GM18861 (cell line): ENCODE measurements around the gene GRM4.

Source experiments
- ATAC-seq: cut with Tn5 transposase; IDR thresholded peaks from one replicate; pipeline ENCODE4 v1.9.1; 2021; ENCODE audit not compliant: unreplicated experiment

Gene GRM4

DNA sequence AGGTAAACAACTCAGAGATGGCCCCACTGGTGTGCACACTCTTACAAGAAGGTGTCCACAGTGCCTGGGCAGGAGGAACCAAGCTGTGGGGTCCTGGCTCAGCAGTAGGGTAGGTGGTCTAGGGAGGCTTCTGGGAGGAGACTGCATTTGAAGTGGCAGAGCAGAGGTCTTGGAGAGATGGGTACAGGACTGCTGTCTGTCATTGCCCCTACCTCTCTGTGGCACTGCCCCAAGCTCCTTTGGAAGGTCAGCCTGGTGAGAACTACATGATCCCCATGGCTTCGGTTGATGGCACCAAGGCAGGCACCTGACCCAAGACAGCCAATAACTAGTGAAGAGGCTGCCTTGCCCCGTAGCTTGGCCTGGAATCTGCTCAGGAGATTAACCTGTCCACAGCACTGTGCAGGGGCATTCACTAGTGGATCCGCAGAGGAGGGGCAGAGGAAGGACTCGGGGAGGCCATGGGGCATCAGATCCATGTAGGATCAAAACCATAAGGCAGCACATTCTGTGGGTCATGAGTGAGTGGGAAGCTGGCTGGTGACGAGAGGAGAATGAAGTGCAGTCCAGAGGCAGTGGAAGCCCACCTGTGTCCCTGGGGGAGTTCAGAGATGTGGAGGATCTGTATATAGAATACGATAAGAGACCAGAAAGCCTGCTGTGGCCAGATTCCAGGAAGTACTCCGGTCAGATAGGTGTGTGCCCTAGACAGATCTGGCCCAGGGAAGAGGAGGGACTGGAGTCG lies 162.0 kb downstream of the GRM4 start:
- no peak for ATAC-seq

DNA sequence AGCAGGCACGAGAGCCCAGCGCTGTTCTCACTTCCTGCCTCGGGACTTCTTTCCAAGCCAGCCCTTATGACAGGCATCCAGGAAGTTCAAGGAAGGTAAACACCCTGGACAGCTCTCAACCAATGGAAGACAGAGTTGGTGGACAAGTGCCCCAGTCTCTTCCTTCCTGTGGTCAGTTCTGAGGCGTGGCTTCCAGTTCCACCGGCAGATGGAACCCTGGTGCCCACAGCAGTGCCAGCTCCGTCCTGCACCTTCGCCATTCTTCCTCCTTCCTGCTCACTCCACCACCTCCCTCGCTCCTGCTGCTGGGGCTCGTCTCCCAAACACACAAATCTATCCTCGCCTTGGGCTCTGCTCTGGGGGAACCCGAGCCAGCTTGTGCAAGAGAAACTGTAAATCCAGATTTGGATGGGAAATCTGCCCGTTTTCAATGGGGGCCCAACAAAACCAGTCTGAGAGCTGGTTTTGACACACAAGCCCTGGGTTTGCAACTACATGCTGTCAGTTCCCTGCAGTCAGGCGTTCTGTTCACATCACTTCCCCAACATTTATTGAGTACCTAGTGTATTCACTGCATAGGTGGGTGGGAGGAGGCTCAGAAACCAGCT lies 162.7 kb downstream of the GRM4 start:
- ATAC-seq: no peak

DNA sequence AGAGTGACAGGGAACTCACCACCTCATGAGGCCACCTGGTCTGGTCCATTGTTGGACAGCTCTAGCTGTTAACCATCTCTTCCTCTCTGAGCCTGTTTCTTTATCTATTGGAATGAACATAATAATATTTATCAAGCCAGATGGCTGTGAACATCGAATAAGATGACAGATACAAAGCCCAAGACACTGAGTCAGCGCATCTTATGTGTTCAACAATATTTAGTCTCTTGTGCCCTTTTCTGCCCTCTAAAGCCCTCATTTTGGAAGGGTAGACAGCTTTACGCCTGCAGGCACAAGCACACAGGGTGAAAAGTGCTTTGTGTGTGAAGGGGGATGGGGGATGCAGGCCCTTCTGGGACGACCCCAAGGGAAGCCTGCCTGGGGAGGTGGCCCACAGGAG lies 164.0 kb downstream of the GRM4 start:
- no peak for ATAC-seq

DNA sequence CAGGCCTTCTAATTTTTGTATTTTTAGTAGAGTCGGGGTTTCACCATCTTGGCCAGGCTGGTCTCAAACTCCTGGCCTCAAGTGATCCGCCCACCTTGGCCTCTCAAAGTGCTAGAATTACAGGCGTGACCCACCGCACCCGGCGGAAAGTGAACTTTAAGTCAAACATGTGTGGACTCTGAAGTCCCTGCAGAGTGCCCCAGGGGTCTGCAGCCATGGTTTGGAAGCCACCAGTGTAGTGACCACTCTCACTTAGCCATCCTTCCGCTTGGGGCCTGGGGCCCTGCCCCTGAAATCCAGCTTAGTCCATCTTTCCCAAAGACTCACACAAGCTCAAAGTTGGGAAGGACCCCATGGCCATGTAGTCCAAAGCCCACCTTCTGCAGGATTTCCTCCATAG lies 164.5 kb downstream of the GRM4 start:
- ATAC-seq: no peak

DNA sequence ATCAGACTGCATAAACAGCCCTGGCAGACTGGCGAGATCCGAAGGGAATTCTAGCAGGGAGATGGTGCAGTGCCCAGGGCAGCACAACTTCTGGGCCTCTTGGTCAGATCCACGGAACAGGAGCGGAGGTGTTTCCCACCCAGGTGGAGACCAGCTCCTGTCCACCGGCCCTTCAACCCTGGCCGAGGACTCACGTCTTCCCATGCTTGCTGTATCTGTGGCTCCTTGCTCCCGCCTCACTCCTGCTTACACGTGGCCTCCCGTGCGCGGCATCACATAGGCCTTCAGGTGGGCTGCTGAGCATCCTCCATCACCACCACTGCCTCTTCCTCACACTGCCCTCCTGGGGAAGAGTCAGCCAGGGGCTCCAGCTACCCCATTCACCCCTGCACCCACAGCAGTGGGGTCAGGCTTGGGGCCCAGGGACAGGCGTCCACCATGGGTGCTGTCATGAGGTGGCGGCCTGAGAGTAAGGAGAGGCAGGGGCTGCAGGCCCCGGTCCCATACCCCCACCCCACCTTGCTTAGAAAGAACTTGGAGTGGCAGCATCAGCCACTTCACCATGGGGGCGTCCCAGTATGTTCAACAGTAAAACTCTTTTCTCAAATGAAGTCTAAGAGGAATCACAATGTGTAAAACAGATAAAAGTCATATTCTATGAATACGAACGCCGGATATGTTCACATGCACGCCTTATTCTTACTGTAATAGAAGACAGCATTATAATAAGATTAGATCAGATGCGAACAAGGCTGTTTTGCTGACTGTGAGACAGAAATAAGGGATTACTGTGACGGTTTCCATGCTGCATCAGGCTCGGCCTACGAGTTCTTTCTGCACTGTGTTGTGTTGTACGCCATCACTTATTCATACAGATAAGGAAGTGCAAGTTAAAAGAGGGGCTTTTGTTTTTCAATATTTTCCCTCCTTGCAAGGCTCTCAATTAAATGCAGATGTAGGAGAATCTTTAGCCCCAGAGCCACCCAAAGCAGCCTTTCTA lies 165.4 kb downstream of the GRM4 start:
- ATAC-seq: no peak

DNA sequence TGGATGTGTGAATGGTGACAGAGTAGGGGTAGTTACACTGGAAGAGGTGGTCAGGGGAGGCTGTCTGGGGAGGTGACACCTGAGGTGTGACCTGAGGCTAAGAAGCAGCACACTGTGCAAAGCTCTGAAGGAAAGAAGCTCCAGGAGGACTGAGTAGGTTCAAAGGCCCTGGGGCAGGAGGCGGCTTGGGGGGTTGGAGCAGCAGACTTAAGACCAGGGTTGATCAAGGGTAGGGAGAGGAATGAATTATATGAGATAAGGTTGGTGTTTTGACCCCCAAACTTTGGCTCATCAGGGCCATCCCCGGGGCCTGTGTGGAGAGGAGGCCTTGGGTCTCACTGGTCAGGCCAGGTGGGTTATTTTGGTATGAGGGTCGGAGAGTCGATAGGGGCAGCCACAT lies 166.1 kb downstream of the GRM4 start:
- ATAC-seq: no peak

DNA sequence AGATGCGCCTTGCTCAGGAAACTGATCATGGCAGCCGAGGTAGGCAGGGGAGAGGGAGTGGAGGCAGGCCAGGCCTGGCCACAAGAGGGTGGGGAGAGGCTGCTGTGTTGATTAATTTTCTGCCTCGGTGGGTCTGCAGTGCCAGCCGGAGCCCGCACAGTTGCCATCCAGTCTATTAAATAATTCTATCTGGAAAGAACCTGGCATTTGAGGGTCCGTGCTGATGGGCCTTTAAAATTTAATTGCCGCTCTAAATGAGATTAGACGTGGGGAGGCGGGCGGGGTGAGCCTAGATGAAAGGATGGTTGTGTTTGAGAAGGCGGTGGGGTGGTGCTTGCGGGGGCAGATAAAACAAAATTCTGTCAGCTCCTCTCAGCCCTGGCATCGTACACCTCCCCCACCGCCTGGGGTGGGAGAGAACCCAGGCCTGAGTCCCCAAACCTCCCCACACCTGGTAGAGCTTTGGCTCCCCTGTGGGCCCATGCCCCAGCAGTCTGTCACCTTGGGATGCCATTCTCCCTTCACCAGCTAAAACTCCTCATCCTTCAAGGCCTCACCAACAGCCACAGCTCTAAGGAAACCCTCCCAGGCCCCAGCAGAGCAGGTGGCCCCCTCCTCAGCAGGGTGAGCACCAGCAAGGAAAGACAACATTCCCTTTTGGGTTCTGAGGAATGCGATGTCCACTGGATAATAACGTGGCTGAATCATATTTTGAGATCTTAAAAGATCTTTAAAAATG lies 167.3 kb downstream of the GRM4 start:
- ATAC-seq: no peak

DNA sequence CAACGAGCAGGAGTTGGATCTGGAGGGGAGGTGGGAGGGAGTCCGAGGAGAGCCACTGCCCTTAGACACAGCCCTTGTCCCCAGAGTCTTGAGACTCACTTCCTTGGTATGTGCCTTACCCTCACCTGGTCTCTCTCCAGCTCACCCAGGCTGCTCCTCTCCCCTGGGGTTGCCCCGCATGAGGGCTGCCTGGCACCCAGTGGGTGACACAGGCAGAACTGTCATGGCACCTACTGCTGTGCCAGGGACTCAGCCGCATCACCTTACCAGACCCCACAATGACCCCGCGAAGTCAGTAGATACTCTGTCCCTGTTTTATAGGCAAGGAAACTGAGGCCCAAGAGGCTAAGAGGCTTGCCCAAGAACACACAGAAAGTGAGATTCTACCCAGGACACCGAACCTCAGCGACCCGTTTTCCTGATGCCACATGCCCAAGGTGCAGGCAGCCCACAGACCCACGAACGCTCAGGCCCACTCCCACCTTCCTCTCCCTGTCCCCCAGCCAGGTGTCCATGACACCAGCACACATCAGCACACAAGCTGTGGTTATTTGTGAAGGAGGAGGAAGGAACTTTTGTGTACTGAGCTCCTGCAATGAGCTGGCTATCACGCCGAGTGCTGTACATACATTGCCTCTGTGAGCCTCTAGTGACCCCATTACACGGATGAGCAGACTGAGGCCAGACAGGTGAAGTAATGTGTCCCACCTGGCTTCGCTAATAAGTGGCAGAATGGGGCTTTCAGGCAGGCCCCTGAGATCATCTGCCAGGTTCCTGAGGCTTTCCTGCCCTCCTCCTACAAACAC lies 168.1 kb downstream of the GRM4 start:
- ATAC-seq: no peak

DNA sequence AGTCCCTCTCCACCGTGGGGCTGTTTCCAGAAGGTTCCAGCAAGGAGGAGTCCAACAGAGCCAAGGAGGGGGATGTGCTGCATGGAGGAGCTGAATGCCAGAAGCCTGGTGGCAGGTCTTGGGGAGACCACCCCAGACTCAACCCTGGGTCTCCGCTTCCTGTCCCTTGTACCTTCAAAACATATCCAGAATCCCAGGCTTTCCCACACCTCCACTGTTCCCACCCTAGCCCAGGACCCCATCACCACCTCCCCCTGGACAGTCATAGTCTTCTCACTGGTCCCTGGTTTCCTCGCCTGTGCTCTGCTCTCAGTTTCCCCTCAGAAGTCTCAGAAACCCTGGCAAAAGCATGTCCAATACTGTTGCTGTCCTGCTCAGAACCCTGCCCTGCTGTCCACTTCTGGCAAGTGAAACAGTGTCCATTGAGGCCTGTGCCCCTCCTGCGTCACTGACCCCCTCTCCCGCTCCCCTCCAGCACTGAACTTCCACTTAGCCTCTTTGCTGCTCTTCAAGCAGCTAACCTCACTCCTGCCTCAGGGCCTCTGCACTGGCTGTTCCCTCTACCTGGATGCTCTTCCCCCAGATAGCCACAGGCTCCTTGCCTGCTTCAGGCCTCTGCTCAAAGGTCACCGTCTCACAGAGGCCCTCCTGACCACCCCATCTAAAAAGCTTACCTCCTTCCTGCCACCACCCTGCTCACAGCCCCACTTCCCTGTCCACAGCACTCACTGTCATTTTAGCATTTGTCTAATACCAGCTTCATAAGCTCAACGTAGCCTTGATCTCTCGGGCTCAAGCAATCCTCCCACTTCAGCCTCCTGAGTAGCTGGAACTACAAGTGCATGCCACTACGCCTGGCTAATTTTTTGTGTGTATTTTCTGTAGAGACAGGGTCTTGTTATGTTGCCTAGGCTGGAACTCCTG lies 169.2 kb downstream of the GRM4 start:
- no peak for ATAC-seq

DNA sequence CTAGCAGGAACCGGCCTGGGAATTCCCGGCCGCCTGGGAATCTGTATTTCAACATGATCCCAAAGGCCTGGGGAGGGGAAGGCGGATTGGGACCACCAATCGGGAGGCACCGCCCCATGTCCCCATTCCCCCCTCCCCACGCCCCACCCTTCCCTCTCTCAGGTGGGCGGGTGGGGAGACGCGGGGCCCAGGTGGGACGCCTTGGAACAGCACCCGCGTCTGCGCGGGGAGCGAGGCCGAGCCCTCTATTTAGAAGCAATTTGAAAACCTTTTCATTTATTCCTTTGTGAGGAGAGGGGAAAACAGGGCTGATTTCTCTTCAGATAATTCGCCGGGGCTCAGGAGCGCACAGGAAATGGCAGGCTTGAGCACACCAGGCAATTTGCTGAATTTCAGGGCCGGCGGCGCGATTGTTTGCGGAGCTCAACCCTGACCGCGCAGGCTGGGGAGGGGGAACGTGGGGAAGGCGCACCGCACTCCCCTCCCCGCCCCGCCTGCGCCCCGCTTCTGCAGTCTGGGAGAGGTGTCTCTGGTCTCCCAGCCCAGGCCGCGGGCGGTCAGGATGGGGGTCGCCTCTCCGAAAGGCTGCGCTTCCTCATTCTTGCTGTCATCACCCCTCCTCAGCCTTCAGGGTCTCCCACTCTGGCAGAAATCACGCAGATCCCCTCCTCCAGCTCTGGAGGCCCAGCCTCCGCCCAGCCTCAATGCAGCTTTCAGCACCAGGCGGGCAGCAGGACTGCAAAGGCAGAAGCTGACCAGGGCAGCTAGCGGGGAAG lies 170.0 kb downstream of the GRM4 start:
- ATAC-seq: no peak

DNA sequence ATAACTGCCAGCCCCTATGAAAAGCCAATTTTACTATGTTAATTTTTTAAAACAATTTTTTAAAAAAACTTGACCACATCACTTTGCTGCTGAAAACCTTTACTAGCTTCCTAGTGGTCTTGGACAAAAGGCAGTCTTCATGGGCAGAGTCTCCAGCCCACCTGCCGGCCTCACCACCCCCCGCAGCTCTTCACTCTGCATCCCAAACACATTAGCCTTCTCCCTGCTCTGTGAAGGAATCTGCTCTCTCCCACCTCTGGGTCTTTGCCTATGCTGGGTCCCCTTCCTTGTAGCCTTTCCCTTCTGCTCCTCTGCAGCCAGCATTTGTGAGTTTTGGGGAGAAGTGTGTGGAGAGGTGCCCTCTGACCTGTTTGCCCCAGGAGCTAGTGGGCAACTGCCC lies 171.4 kb downstream of the GRM4 start:
- no peak for ATAC-seq

DNA sequence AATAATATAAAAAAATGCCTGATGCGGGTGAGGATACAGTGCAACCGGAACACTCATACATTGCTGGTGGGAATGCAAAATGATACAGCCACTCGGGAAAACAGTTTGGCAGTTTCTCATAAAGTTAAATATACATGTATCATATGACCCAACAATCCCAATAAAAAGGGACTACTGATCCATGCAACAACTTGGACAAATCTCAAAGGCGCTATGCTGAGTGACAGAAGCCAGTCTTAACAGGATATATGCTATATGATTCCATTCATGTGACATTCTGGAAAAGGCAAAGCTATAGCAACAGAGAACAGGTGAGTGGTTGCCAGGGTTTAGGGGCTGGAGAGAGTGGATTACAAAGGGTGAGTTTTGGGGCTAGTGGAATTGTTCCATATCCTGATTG lies 171.9 kb downstream of the GRM4 start:
- no peak for ATAC-seq

DNA sequence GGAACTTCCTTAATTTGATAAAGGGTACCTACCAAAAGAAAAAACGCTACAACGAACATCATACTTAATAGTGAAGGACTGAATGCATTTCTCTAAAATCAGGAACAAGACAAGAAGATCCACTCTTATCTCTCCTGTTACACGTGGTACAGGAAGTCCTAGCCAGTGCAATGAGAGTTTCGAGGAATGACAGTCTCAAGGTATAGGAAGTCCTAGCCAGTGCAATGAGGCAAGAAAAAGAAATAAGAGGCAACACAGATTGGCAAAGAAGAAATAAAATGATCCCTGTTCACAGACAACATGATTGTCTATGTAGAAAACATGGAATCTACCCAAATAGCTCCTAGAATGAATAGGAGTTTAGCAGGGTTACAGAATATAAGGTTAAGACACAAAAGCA lies 174.3 kb downstream of the GRM4 start:
- ATAC-seq: no peak
